HG02840 (cell line): Measurements from ENCODE around the gene FHIP1B.

Source experiments
- ATAC-seq: cut with Tn5 transposase; IDR thresholded peaks from one replicate; pipeline ENCODE4 v1.9.1; 2021; ENCODE audit warnings: mild to moderate bottlenecking, moderate library complexity, moderate number of reproducible peaks; ENCODE audit not compliant: unreplicated experiment, low FRiP score

FHIP1B gene

DNA sequence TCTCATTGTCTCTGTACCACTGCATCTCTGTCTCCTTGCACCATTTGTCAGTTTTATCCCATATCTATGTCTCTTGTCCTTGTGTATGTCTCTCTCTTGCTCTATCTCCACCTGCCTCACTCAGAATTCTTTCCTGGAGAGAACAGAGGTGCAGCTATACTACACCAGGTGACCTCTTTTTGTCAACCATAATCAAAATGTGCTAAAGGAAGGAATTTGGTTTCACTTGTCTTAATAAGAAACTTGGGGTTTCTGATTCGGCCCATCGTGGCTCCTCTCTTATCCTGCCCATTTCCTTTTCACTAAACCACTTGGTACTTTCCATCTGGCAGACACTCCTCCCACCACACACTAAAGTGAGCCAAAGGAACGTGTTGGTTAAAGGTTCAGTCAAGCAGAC, 31.1 kb downstream of the FHIP1B start:
- no peak for ATAC-seq

DNA sequence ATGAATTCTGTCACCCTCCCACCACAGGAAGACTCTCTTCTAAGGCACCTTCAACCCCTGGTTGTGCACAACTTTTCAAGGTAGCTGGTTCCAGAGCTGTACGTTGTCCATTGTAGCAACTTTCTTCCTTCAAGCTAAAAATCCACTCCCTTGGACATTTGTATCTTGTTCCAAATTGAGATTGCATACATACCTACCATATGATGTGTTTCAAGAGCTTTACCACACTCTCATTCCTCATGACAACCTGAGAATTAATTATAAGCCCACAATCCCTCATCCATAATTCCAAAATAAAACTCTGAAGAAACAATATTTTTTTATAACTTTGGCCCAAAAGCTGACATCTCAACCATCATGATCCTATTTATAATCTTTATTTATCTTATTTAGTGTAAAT, 32.4 kb downstream of the FHIP1B start:
- ATAC-seq, result no peak

DNA sequence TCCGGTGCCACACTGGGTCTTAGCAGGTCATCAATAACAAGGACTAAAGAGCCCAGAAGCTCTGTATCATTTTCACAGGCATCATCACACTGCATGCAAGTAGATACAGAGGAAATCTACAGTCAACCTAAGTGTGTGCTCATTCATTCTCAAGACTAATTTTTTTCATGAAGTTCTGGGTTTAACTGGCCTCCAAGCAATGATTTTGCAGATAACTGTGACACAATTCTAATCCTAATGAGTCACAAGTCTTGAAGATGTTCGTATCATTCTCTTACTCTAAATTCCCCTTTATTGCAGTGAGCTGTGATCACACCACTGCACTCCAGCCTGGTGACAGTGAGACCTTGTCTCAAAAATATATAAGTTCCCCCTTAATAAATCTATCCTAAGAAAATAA, 33.0 kb downstream of the FHIP1B start:
- no peak for ATAC-seq

DNA sequence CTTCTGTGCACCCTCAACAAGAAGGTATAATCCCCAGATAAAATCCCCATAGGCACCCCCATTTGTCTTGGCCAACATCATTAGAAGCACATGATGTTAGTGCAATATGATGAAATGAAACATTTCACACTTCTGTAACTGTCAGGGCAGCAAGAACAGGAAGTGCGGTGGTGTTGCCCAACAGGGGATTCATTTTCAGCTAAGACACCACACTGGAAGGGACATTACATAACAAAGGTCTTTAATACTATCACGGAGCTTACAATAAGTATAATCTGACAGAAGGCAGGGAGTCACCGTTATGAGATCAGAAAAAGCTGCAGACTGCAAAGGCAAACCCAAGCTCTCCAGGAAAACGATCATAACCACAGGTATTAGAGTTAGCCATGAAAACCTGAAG, 33.5 kb downstream of the FHIP1B start:
- ATAC-seq, result no peak

DNA sequence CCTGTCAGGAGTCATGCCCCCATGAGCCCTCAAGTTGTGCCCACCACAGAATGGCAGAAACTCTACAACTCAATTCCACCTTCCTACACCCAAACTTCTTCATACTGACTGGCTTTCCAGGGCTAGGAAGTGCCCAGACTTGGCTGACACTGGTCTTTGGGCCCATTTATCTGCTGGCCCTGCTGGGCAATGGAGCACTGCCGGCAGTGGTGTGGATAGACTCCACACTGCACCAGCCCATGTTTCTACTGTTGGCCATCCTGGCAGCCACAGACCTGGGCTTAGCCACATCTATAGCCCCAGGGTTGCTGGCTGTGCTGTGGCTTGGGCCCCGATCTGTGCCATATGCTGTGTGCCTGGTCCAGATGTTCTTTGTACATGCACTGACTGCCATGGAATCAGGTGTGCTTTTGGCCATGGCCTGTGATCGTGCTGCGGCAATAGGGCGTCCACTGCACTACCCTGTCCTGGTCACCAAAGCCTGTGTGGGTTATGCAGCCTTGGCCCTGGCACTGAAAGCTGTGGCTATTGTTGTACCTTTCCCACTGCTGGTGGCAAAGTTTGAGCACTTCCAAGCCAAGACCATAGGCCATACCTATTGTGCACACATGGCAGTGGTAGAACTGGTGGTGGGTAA, 35.1 kb downstream of the FHIP1B start, which contains the start of gene OR52W1:
OR52W1 (plus strand) TSS at position 51 of the 637 bp plus-strand sequence; CDS start at position 51, 0 bp downstream.
- no peak for ATAC-seq

DNA sequence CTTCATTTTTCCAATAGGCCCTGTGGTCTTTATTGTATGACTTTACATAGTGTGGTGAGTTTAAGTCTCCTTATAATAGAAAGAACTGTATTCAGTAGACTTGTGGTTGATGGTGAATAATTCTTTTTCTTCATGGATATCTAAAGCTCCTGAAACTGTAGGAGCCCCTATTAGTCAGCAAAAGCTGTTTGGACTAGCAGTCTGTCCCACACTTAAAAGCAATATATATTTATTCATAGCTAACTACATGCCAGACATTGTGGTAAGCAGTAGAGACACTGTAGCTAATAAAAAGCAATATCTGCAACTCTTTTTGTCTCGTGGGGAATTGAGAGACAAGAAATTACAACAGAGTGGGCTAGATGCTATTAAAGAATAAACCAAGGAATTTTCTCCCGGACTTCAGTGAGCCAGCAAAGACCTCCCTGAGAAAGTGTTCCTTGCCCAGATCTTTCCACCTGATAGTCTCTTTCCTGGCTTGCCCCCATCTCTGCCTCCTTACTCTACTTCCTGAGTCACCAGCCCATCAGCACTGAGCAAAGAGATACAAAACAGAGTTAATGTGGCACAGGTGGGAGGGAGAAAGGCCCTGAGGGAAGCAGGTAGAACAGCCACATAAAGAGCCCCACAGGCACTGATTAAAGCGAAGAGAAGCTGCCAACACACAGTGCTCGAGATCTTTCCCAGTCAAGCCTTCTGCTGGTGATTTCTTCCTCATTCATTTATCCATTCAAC, 36.8 kb downstream of the FHIP1B start:
- ATAC-seq, result no peak

DNA sequence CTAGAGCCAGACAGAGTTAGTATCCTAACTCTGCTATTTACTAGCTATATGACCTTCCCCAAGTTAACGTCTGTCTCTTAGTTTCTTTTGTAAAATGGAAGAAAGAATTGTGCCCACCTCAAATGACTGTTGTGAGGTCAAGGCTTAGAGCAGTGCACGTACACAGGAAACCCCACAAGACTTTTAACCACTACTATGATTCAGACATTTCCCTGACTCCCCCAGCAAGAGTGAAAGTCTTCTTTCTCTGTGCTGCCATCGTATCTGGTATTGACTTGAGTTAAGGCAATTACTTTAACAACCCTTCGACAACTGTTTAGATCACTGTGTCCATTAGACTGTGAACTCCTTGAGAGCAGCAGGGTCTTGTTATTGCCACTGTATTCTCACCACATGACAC, 38.0 kb downstream of the FHIP1B start:
- ATAC-seq, result no peak

DNA sequence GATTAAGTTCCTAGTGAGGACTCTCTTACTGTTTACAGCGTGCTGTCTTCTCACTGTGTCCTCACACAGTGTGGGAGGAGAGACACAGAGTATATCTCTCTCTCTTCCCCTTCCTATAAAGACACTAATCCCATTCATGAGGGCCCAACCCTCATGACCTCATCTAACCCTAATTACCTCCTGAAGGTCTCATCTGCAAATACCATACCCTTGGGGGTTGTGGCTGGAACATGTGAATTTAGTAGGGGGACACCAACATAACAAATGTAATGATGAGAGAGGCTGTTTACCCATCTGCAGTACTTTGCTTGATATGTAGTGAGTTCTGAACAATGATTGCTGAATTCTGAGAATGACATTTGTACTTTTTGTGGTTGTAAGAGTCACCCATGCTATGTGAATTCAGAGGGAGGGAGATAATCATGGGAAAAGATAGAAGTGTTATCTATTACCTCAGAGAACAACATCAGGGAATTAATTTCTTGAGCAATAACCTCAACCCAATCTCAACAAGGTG, 40.3 kb downstream of the FHIP1B start:
- ATAC-seq, result no peak

DNA sequence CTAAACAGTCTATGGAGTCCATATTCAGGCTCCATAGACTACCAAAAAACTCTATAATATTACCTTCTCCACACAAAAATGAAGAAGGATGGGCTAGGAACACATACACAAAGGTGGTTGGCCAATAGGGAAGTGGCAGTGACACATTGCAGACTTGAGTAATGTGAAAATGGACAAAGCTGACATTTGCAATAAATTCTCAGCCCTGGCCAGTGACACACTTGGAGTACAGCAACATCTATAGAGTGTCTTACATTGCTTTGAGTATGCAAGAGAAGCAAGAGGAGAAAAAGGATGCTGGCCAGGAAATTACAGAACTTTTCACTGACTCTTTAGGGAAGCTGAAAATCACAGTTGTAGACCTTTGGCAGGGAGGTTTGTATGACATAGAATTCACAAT, 42.7 kb downstream of the FHIP1B start:
- no peak for ATAC-seq

DNA sequence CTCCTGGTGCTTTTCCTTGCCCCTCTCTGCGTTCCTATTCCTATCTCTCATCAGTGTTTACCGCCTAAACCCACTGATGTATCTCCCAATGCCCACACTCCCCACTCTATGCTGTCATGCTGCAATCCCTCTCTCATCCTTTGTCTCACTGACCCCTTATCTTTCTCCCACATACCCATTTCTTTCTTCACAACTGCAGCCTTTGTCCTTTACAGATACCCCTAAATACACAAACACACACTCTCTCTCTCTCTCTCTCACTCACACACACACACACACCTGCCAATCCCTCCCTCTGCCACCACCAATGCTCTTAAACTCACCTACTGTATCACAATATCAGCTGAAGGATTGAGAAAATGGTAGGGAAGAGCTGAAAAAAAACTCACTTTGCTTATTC, 59.0 kb downstream of the FHIP1B start:
- ATAC-seq, result no peak

DNA sequence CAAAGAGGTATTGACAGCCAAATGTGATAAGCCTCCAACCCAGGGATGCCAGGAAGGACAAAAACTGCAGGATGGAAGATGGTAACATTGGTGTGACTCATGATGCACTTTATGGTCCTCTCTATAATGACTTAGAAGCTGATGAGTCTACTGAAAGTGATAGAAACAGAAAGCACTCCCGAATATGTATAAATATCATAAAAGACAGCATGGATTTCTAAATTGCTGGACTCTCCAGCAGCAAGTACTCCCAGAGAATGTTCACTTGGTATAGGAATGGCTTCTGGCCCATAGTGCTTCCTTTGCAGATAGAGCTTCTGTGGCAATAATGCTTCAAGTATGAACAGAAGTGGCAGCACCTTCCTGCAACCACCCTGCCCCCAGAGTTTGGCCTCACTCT, 64.2 kb downstream of the FHIP1B start, which contains the start of gene OR52B2:
OR52B2 (minus strand) TSS at position 101 of the 400 bp plus-strand sequence; CDS start at position 101, 0 bp downstream.
- ATAC-seq, result no peak
